AG04450 (cell line): ENCODE measurements around the gene TBX2. TPM values are rescaled to one million over a fixed set of nuclear protein-coding genes. Genes with fewer than 3 reads are reported as not detected.
A peak's percentile ranks its signal among the peaks of the same experiment; 100 is the strongest.

ENCODE experiments used
- CTCF ChIA-PET: fragments of 300-600, 350-600 bp; formaldehyde crosslinking; extraction: SDS; loops from one replicate; lab custom pipeline; 2022; ENCODE audit warnings: antibody characterized with exemption, inconsistent platforms; lab: Charles Lee
- POLR2A ChIA-PET: fragments of 350-600 bp; formaldehyde crosslinking; extraction: SDS; loops from one replicate; lab custom pipeline; 2021; ENCODE audit warnings: antibody characterized with exemption, inconsistent platforms; lab: Yijun Ruan, JAX
- DNase-seq: peaks from one replicate; pipeline ENCODE4 v3.0.0-alpha.2; 2011; ENCODE audit warnings: low read depth, low spot score
- H3K27ac ChIP-seq: one replicate; pipeline ENCODE4 v1.5.1; 2012; ENCODE audit warnings: low read depth, low read length, control low read depth
- H3K27me3 ChIP-seq: one replicate; pipeline ENCODE4 v1.6.0; 2012; ENCODE audit warnings: low read length; ENCODE audit not compliant: control insufficient read depth, insufficient read depth
- H3K4me3 ChIP-seq: 2 replicates; pipeline ENCODE4 v1.5.1; 2011; ENCODE audit warnings: mild to moderate bottlenecking, low read depth, low read length, control low read depth
- H3K9me3 ChIP-seq: 2 replicates; pipeline ENCODE4 v1.5.1; 2012; ENCODE audit warnings: low read length; ENCODE audit not compliant: control insufficient read depth, insufficient read depth
- polyA plus RNA-seq: library from polyadenylated mRNA; depleted of rRNA; stranded (reverse); fragments of >200 nt; gene quantifications from 2 replicates; pipeline ENCODE4 v1.2.3, GENCODE V29; 2011
- TF ChIP-seq, protein P1 (sequence below): IDR thresholded peaks from 2 replicates; pipeline ENCODE4 v1.5.1; 2011; ENCODE audit warnings: low read depth, low read length, control low read depth, inconsistent platforms

TBX2 gene
- polyA plus RNA-seq, 1 experiment = 18.3 TPM

DNA sequence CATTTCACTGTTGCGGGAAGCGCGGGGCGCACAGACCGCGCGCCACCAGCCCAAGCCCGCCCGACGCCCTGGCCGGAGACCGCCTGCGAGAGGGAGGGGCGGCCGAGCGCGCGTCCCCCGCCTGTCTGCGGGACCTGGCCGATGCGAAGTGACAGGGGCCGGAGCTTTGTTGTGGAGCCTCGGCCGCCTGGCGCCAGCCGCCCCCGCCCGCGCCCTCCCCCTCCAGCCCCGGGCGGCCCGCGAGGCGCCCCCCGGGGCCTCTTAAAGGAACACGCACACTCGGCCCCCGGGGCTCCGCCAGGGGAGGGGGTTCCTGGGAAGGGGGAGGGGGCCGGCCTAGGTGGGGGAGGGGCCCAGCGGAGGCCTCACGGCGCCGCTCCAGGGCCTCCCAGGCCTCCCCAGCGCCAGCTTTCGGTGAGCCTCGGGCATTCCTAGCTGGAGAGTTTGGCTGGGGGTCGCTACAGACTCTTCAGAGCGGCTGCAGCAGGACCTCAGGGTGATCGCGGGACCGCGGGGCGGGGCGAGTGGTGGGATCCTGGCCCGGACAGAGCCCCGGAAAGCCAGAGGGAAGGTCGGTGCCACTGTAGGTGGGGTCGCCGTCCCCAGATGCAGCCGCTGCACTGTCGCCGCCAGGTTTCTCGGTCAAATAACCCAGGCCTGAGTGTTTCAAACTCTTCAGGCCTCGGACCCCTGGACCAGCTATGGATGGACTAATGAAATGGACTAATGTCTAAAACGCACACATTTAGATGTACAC is 2.4 kb upstream of the TBX2 start:
- peak overlapping the region; percentile 87 for H3K27ac ChIP-seq
- POLR2A ChIA-PET = interaction anchor here (0.6 to 4.0 kb wide), 13 partner anchors 12 to 426 kb away, joined by 3 to 31 read pairs (median 4); no protein-coding TSS in a partner anchor

DNA sequence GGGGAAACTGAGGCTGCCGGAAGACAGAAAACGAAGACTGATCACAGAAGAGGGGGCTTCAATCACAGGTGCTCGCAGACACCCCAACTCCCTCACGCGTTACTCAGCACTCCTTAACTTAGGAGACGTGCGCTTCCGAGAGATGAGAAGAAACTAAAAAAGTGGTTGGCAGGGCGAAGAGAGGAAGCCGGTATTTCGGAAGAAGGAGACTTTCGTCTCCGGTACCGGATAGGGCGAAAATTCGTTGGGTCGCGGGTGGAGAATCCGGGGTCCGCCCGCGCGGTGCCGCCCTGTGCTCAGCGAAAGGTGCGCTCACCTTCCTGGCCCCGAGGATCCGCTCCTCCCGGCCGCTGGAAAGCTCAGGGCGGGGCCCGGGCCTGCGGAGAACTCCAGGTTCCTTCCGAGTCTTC is 917 bp upstream of the TBX2 start:
- peak overlapping the region; percentile 87 for H3K27ac ChIP-seq
- POLR2A ChIA-PET = interaction anchor here (0.6 to 4.0 kb wide), 11 partner anchors 11 to 269 kb away, joined by 3 to 31 read pairs (median 7); no protein-coding TSS in a partner anchor
- TF ChIP-seq, protein P1, sequence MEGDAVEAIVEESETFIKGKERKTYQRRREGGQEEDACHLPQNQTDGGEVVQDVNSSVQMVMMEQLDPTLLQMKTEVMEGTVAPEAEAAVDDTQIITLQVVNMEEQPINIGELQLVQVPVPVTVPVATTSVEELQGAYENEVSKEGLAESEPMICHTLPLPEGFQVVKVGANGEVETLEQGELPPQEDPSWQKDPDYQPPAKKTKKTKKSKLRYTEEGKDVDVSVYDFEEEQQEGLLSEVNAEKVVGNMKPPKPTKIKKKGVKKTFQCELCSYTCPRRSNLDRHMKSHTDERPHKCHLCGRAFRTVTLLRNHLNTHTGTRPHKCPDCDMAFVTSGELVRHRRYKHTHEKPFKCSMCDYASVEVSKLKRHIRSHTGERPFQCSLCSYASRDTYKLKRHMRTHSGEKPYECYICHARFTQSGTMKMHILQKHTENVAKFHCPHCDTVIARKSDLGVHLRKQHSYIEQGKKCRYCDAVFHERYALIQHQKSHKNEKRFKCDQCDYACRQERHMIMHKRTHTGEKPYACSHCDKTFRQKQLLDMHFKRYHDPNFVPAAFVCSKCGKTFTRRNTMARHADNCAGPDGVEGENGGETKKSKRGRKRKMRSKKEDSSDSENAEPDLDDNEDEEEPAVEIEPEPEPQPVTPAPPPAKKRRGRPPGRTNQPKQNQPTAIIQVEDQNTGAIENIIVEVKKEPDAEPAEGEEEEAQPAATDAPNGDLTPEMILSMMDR = no peak
- H3K4me3 ChIP-seq = peak overlapping the region; percentile 98
- H3K27me3 ChIP-seq = no peaks in the 10 kb centered on the region
- H3K9me3 ChIP-seq = no peaks in the 10 kb centered on the region; the same call in 1 of the 2 replicates
- CTCF ChIA-PET = interaction anchor here (2.2 kb wide), 1 partner anchor 398 kb away, joined by 8 read pairs; no protein-coding TSS in a partner anchor
- DNase-seq = no peak

More for the DNA sequence above, 2.4 kb upstream of the TBX2 start:
- Histone ChIP-seq H3K9me3 (no peaks in the 10 kb centered on the region; the same call in 1 of the 2 replicates), H3K27me3 (no peaks in the 10 kb centered on the region), H3K4me3 (peak overlapping the region; percentile 98)
- DNase-seq = no peak
- TF ChIP-seq, protein P1 = peak; percentile 47
- CTCF ChIA-PET = interaction anchor here (0.9 to 2.2 kb wide), 3 partner anchors 396 to 677 kb away, joined by 3 to 8 read pairs (median 4); no protein-coding TSS in a partner anchor

GRCh38 chr17:61400066-61400716 is 548 bp downstream of the TBX2 start:
- TF ChIP-seq, protein P1 = no peak
- ChIA-PET POLR2A (interaction anchor here (0.6 to 4.0 kb wide), 14 partner anchors 10 to 428 kb away, joined by 3 to 31 read pairs (median 5); no protein-coding TSS in a partner anchor), CTCF (interaction anchor here (1.0 kb wide), 1 partner anchor 399 kb away, joined by 5 read pairs; no protein-coding TSS in a partner anchor)
- H3K4me3 ChIP-seq = peak overlapping the region; percentile 98
- H3K9me3 ChIP-seq = no peaks in the 10 kb centered on the region; the same call in 1 of the 2 replicates
- no peak for DNase-seq
- peak overlapping the region; percentile 90 for H3K27ac ChIP-seq
- no peaks in the 10 kb centered on the region for H3K27me3 ChIP-seq

DNA sequence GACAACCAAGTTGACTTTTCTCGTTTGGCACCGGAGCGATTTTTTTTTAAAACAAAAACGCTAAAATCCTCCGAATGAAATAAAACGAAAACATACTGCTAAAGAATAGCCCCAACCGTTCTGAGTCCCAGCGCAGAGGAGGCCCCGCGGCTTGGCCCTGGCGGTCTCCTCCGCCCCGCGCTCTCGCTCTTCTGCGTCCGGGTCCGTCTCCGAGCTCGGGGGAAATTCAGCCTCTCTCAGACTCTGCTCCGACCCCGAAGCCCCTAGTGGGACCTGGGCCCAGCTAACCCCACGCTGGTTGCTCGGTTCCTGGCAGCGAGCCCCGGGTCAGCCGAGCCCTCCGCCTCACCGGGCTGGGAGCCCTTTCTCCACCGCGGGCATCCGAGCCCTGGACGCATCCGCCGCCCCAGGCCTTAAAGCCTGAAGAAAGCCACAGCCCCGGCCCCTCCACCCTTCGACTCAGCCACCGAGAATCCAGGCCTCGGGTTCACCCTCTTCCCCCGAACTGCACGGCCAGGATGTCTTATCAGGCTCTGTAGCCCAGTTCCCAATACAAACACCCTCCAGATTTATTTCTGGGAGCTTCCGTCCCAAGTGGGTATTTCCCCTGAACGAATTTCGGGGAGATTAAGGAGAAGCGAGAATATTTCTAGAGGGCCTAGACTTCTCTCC is 1.2 kb downstream of the TBX2 start:
- Histone ChIP-seq H3K9me3 (no peaks in the 10 kb centered on the region; the same call in 1 of the 2 replicates), H3K4me3 (peak overlapping the region; percentile 98), H3K27me3 (no peaks in the 10 kb centered on the region), H3K27ac (peak overlapping the region; percentile 90)
- ChIA-PET CTCF (interaction anchor here (0.7 to 1.0 kb wide), 2 partner anchors 13 to 399 kb away, joined by 3 to 5 read pairs; no protein-coding TSS in a partner anchor), POLR2A (interaction anchor here (0.6 to 4.0 kb wide), 4 partner anchors 9 to 200 kb away, joined by 4 to 31 read pairs (median 16); no protein-coding TSS in a partner anchor)
- no peak for DNase-seq
- TF ChIP-seq, protein P1 = no peak
